ENCODE results near the gene MED22. TPM values are rescaled to one million over a fixed set of nuclear protein-coding genes. Genes with fewer than 3 reads are reported as not detected.

The MED22 gene
- total RNA-seq, 1 experiment from 2014 or later = 32.6 TPM

- no peak for TF ChIP-seq CTCF (IDR thresholded peaks at IDR 0.05; ENCODE audit: unreplicated experiment)
- H3K27ac Mint-ChIP-seq (ENCODE audit: low read depth, unreplicated experiment) = no peak overlapping the region
- intact Hi-C loops (cut with micrococcal nuclease) = no loop called here
- ChIA-PET CTCF (interaction anchor here (0.6 to 1.1 kb wide), 2 partner anchors 86 to 114 kb away, joined by 3 read pairs; no protein-coding TSS in a partner anchor), POLR2A (interaction anchor here (0.8 to 6.4 kb wide), 4 partner anchors 10 to 24 kb away, joined by 3 to 65 read pairs (median 16); partner anchors contain the start of genes MED22, RPL7A, SURF1 and SURF2)
- peaks cover 40% of the 10 kb centered on the region for H3K4me1 Mint-ChIP-seq (ENCODE audit: insufficient read depth, unreplicated experiment)
- no peak for DNase-seq (ENCODE audit: unreplicated experiment)
- peaks cover 55% of the 10 kb centered on the region for H3K36me3 Mint-ChIP-seq (ENCODE audit: insufficient read depth, unreplicated experiment)
- no TSS peak for BruUV-seq (replicated peaks)
- no peaks in the 10 kb centered on the region for H3K9me3 Mint-ChIP-seq (ENCODE audit: unreplicated experiment)
- H3K4me3 Mint-ChIP-seq (ENCODE audit: unreplicated experiment) = no peak overlapping the region
- H3K27me3 Mint-ChIP-seq (ENCODE audit: insufficient read depth, unreplicated experiment) = no peaks in the 10 kb centered on the region
Measured at GRCh38 chr9:133372144-133372543, 24.2 kb upstream of the MED22 start.

GRCh38 chr9:133371261-133371711, 23.4 kb upstream of the MED22 start:
- H3K9me3 Mint-ChIP-seq (ENCODE audit: unreplicated experiment) = no peaks in the 10 kb centered on the region
- no peak for DNase-seq (ENCODE audit: unreplicated experiment)
- no peak for TF ChIP-seq CTCF (IDR thresholded peaks at IDR 0.05; ENCODE audit: unreplicated experiment)
- H3K27me3 Mint-ChIP-seq (ENCODE audit: insufficient read depth, unreplicated experiment) = no peaks in the 10 kb centered on the region
- intact Hi-C loops (cut with micrococcal nuclease) = no loop called here
- no peak overlapping the region for H3K4me3 Mint-ChIP-seq (ENCODE audit: unreplicated experiment)
- peaks cover 39% of the 10 kb centered on the region for H3K4me1 Mint-ChIP-seq (ENCODE audit: insufficient read depth, unreplicated experiment)
- ChIA-PET POLR2A (interaction anchor here (6.4 kb wide), 1 partner anchor 16 kb away, joined by 65 read pairs; the partner anchor contains the start of genes SURF1 and SURF2), CTCF (interaction anchor here (1.0 to 1.4 kb wide), 2 partner anchors 12 to 16 kb away, joined by 3 to 4 read pairs; partner anchors contain the start of genes SURF1 and SURF2)
- no TSS peak for BruUV-seq (replicated peaks)
- peaks cover 64% of the 10 kb centered on the region for H3K36me3 Mint-ChIP-seq (ENCODE audit: insufficient read depth, unreplicated experiment)
- H3K27ac Mint-ChIP-seq (ENCODE audit: low read depth, unreplicated experiment) = peak overlapping the region; percentile 49

GRCh38 chr9:133370685-133371084, 22.8 kb upstream of the MED22 start:
- DNase-seq (ENCODE audit: unreplicated experiment) = no peak
- peaks cover 39% of the 10 kb centered on the region for H3K4me1 Mint-ChIP-seq (ENCODE audit: insufficient read depth, unreplicated experiment)
- peaks cover 70% of the 10 kb centered on the region for H3K36me3 Mint-ChIP-seq (ENCODE audit: insufficient read depth, unreplicated experiment)
- POLR2A ChIA-PET = interaction anchor here (1.2 to 6.4 kb wide), 2 partner anchors 15 to 19 kb away, joined by 5 to 65 read pairs; partner anchors contain the start of genes SURF1 and SURF2
- no peak overlapping the region for H3K27ac Mint-ChIP-seq (ENCODE audit: low read depth, unreplicated experiment)
- no TSS peak for BruUV-seq (replicated peaks)
- H3K4me3 Mint-ChIP-seq (ENCODE audit: unreplicated experiment) = no peak overlapping the region
- H3K27me3 Mint-ChIP-seq (ENCODE audit: insufficient read depth, unreplicated experiment) = no peaks in the 10 kb centered on the region
- intact Hi-C loops (cut with micrococcal nuclease) = no loop called here
- CTCF ChIA-PET = interaction anchor here (0.5 to 1.4 kb wide), 4 partner anchors 11 to 116 kb away, joined by 3 to 4 read pairs (median 3); partner anchors contain the start of genes SURF1 and SURF2
- H3K9me3 Mint-ChIP-seq (ENCODE audit: unreplicated experiment) = no peaks in the 10 kb centered on the region
- no peak for TF ChIP-seq CTCF (IDR thresholded peaks at IDR 0.05; ENCODE audit: unreplicated experiment)

- no TSS peak for BruUV-seq (replicated peaks)
- no peak overlapping the region for H3K27ac Mint-ChIP-seq (ENCODE audit: low read depth, unreplicated experiment)
- TF ChIP-seq CTCF (IDR thresholded peaks at IDR 0.05; ENCODE audit: unreplicated experiment) = no peak
Measured at GRCh38 chr9:133369933-133370332, 22.0 kb upstream of the MED22 start.

More at GRCh38 chr9:133369933-133370332, 22.0 kb upstream of the MED22 start:
- Mint-ChIP-seq H3K27me3 (ENCODE audit: insufficient read depth, unreplicated experiment) (no peaks in the 10 kb centered on the region), H3K9me3 (ENCODE audit: unreplicated experiment) (no peaks in the 10 kb centered on the region), H3K4me1 (ENCODE audit: insufficient read depth, unreplicated experiment) (peaks cover 39% of the 10 kb centered on the region), H3K4me3 (ENCODE audit: unreplicated experiment) (no peak overlapping the region), H3K36me3 (ENCODE audit: insufficient read depth, unreplicated experiment) (peaks cover 74% of the 10 kb centered on the region)
- POLR2A ChIA-PET = interaction anchor here (1.2 to 6.4 kb wide), 2 partner anchors 14 to 19 kb away, joined by 5 to 65 read pairs; partner anchors contain the start of genes SURF1 and SURF2
- CTCF ChIA-PET = interaction anchor here (1.0 kb wide), 1 partner anchor 117 kb away, joined by 3 read pairs; no protein-coding TSS in a partner anchor
- DNase-seq (ENCODE audit: unreplicated experiment) = no peak
- intact Hi-C loops (cut with micrococcal nuclease) = no loop called here

Measured in MCF 10A (cell line).